Measurements from ENCODE around the gene DAPK1.

DNA sequence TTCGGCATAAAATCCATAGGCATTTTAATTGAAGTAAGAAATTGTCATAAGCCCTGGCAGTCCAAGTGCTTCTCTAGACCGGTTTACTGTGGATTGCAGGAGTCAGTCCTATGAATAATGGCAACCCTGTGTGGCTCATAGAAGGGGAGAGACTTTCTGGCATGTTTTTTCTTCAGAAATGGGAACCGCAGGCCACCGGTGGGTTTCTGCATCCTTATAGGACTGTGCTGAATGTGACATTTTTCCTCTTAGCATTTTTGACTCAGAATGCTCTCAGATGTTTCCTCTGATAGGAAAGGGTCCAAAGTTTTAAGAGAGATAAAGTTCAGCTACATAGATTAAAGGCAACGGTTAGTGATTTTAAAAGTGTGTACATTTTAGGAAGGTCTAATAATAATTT lies 6.3 kb downstream of the DAPK1 start:
- TF ChIP-seq EP300 (IDR thresholded peaks at IDR 0.05; ENCODE audit: borderline replicate concordance in 1 of 2, control insufficient read depth in 1 of 2, low read depth in 2 of 2, low read length in 2 of 2) (no peak), SMC3 (IDR thresholded peaks at IDR 0.05; ENCODE audit: borderline replicate concordance, low read length) (no peak), POLR2A (IDR thresholded peaks at IDR 0.05; ENCODE audit: low read depth, low read length) (no peak), EZH2 (IDR thresholded peaks at IDR 0.05; ENCODE audit: borderline replicate concordance, control insufficient read depth, low read depth, low read length) (no peak), MYC (IDR thresholded peaks at IDR 0.05; ENCODE audit: insufficient read depth, insufficient read length, insufficient replicate concordance, low read length, severe bottlenecking) (no peak), CTCF (IDR thresholded peaks at IDR 0.05 in 2 of 3, conservative IDR thresholded peaks at IDR 0.05 in 1 of 3; ENCODE audit: control insufficient read depth in 2 of 3, extremely low read depth in 1 of 3, insufficient read depth in 1 of 3, low read depth in 3 of 3, low read length in 3 of 3) (no peak), ATF3 (IDR thresholded peaks at IDR 0.05; ENCODE audit: borderline replicate concordance, extremely low read depth, low read depth, low read length) (no peak), ZNF384 (IDR thresholded peaks at IDR 0.05; ENCODE audit: borderline replicate concordance, low read depth, low read length) (no peak)
